ENCODE results near the gene SMARCAL1. TPM values are rescaled to one million over a fixed set of nuclear protein-coding genes. Genes with fewer than 3 reads are reported as not detected.
A peak's percentile ranks its signal among the peaks of the same experiment; 100 is the strongest.
"Not testable (repeated sequence)": the region's sequence is repeated elsewhere in the genome, so short reads cannot be mapped to it uniquely, and the experiment has no call there.

Gene SMARCAL1
- polyA plus RNA-seq, 1 donor = 18.9 TPM

- no peak for DNase-seq (ENCODE audit: low read depth)
Measured at GRCh38 chr2:216502381-216503158, 90.3 kb downstream of the SMARCAL1 start.

- DNase-seq (ENCODE audit: low read depth) = no peak
Measured at GRCh38 chr2:216503159-216503629, 90.9 kb downstream of the SMARCAL1 start.

GRCh38 chr2:216503697-216504375 lies 91.6 kb downstream of the SMARCAL1 start:
- no peak for DNase-seq (ENCODE audit: low read depth)

GRCh38 chr2:216504376-216504762 lies 92.1 kb downstream of the SMARCAL1 start:
- no peak for DNase-seq (ENCODE audit: low read depth)

- no peak for DNase-seq (ENCODE audit: low read depth)
Measured at GRCh38 chr2:216505133-216506106, 93.1 kb downstream of the SMARCAL1 start.

GRCh38 chr2:216507220-216508160 lies 95.2 kb downstream of the SMARCAL1 start:
- no peak for DNase-seq (ENCODE audit: low read depth)

- no peak for DNase-seq (ENCODE audit: low read depth)
Measured at GRCh38 chr2:216508229-216508628, 95.9 kb downstream of the SMARCAL1 start.

- peak; percentile 36 for DNase-seq (ENCODE audit: low read depth)
Measured at GRCh38 chr2:216516730-216517350, 104.6 kb downstream of the SMARCAL1 start.

GRCh38 chr2:216517447-216518225 lies 105.4 kb downstream of the SMARCAL1 start:
- DNase-seq (ENCODE audit: low read depth) = no peak

GRCh38 chr2:216518566-216519119 lies 106.4 kb downstream of the SMARCAL1 start:
- not testable (repeated sequence) for DNase-seq (ENCODE audit: low read depth)

- peak; percentile 68 for DNase-seq (ENCODE audit: low read depth)
Measured at GRCh38 chr2:216519154-216519762, 107.0 kb downstream of the SMARCAL1 start.

GRCh38 chr2:216520112-216520511 lies 107.8 kb downstream of the SMARCAL1 start:
- no peak for DNase-seq (ENCODE audit: low read depth)

GRCh38 chr2:216522892-216523502 lies 110.7 kb downstream of the SMARCAL1 start:
- no peak for DNase-seq (ENCODE audit: low read depth)

GRCh38 chr2:216525972-216526371 lies 113.7 kb downstream of the SMARCAL1 start:
- no peak for DNase-seq (ENCODE audit: low read depth)

GRCh38 chr2:216526939-216527338 lies 114.7 kb downstream of the SMARCAL1 start:
- DNase-seq (ENCODE audit: low read depth) = no peak

GRCh38 chr2:216527600-216527999 lies 115.3 kb downstream of the SMARCAL1 start:
- no peak for DNase-seq (ENCODE audit: low read depth)

- no peak for DNase-seq (ENCODE audit: low read depth)
Measured at GRCh38 chr2:216532562-216532961, 120.3 kb downstream of the SMARCAL1 start.
